ENCODE data around the gene CFAP69.
"Not testable (repeated sequence)": the region's sequence is repeated elsewhere in the genome, so short reads cannot be mapped to it uniquely, and the experiment has no call there.

The CFAP69 gene

GRCh38 chr7:90272242-90272641 is 27.3 kb downstream of the CFAP69 start:
- no peak for DNase-seq (ENCODE audit: low spot score)

- DNase-seq (ENCODE audit: low spot score): no peak
Measured at GRCh38 chr7:90274161-90274560, 29.2 kb downstream of the CFAP69 start.

GRCh38 chr7:90276033-90276728 is 31.2 kb downstream of the CFAP69 start:
- DNase-seq (ENCODE audit: low spot score): no peak

GRCh38 chr7:90288154-90288553 is 43.2 kb downstream of the CFAP69 start:
- DNase-seq (ENCODE audit: low spot score): no peak

GRCh38 chr7:90290244-90291113 is 45.5 kb downstream of the CFAP69 start:
- no peak for DNase-seq (ENCODE audit: low spot score)

- peak; percentile 31 for DNase-seq (ENCODE audit: low spot score)
Measured at GRCh38 chr7:90298145-90299038, 53.4 kb downstream of the CFAP69 start.

- DNase-seq (ENCODE audit: low spot score): no peak
Measured at GRCh38 chr7:90303241-90303640, 58.3 kb downstream of the CFAP69 start.

- DNase-seq (ENCODE audit: low spot score): no peak
Measured at GRCh38 chr7:90309872-90310271, 64.9 kb downstream of the CFAP69 start.

GRCh38 chr7:90311175-90311574 is 66.2 kb downstream of the CFAP69 start:
- DNase-seq (ENCODE audit: low spot score): no peak

- DNase-seq (ENCODE audit: low spot score): peak; percentile 3
Measured at GRCh38 chr7:90312745-90313144, 67.8 kb downstream of the CFAP69 start.

GRCh38 chr7:90313907-90314306 is 68.9 kb downstream of the CFAP69 start:
- no peak for DNase-seq (ENCODE audit: low spot score)

GRCh38 chr7:90320014-90320413 is 75.0 kb downstream of the CFAP69 start:
- DNase-seq (ENCODE audit: low spot score): no peak

GRCh38 chr7:90320418-90320800 is 75.4 kb downstream of the CFAP69 start:
- DNase-seq (ENCODE audit: low spot score): no peak

GRCh38 chr7:90320801-90321494 is 76.0 kb downstream of the CFAP69 start, which contains the start of gene FAM237B:
FAM237B (minus strand) TSS chr7:90321304; CDS start chr7:90319748, 1,556 bp downstream.
- DNase-seq (ENCODE audit: low spot score): no peak

GRCh38 chr7:90322837-90323236 is 77.9 kb downstream of the CFAP69 start:
- no peak for DNase-seq (ENCODE audit: low spot score)

- DNase-seq (ENCODE audit: low spot score): no peak
Measured at GRCh38 chr7:90326500-90326899, 81.5 kb downstream of the CFAP69 start.

- DNase-seq (ENCODE audit: low spot score): no peak
Measured at GRCh38 chr7:90334193-90334843, 89.3 kb downstream of the CFAP69 start.

GRCh38 chr7:90334926-90335325 is 90.0 kb downstream of the CFAP69 start:
- DNase-seq (ENCODE audit: low spot score): not testable (repeated sequence)

- no peak for DNase-seq (ENCODE audit: low spot score)
Measured at GRCh38 chr7:90337106-90337505, 92.1 kb downstream of the CFAP69 start.

- DNase-seq (ENCODE audit: low spot score): no peak
Measured at GRCh38 chr7:90345016-90345415, 100.0 kb downstream of the CFAP69 start.
